Mucosa of rectum (tissue), 2 donors: ENCODE measurements around the gene TSEN54.

Experiments
- H3K27ac ChIP-seq, 2 donors: one replicate each; pipeline ENCODE4 v1.7.0; 2013; ENCODE audit warnings: inconsistent platforms in 2 of 2, low read depth in 2 of 2, low read length in 2 of 2
- H3K27me3 ChIP-seq, 2 donors: one replicate each; pipeline ENCODE4 v1.7.0; 2013; ENCODE audit warnings: low read length in 2 of 2; ENCODE audit not compliant: control insufficient read depth in 2 of 2, insufficient read depth in 2 of 2
- H3K36me3 ChIP-seq, 2 donors: one replicate each; pipeline ENCODE4 v1.7.0; 2013; ENCODE audit warnings: low read length in 2 of 2; ENCODE audit not compliant: control insufficient read depth in 2 of 2, insufficient read depth in 2 of 2
- H3K4me1 ChIP-seq, 2 donors: one replicate each; pipeline ENCODE4 v1.7.0; 2013; ENCODE audit warnings: low read length in 2 of 2, mild to moderate bottlenecking in 1 of 2; ENCODE audit not compliant: control insufficient read depth in 2 of 2, insufficient read depth in 2 of 2
- H3K4me3 ChIP-seq, 2 donors: one replicate each; pipeline ENCODE4 v1.7.0; 2013; ENCODE audit warnings: low read length in 2 of 2
- H3K9ac ChIP-seq, 2 donors: one replicate each; pipeline ENCODE4 v1.7.0; 2013; ENCODE audit warnings: low read length in 2 of 2, low read depth in 1 of 2, mild to moderate bottlenecking in 1 of 2
- H3K9me3 ChIP-seq, 2 donors: one replicate each; pipeline ENCODE4 v1.7.0; 2013; ENCODE audit warnings: low read length in 2 of 2; ENCODE audit not compliant: control insufficient read depth in 2 of 2
- donor health status: healthy.
- donor health status: Normal muscosa, but diverticular disease.

Gene TSEN54

DNA sequence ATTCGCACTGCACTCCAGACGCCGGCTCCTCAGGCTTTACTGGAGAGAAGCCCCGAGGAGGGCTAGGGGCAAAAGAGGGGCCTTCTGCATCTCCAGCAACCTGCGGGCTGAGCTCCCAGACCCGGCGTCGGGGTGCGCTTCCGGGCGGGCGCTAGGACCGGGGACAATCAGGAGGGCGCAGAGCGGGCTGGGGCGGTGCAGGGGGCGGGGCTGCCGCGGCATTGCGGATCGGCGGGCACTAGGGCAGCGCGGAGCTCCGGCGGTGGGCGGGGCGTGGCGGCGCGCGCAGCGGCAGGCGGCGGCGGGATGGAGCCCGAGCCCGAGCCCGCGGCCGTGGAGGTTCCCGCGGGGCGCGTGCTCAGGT is at the start of gene TSEN54:
Gene TSEN54 (plus strand): TSS at position 274 of the 364 bp plus-strand sequence. CDS start 33 bp downstream, at position 307.
- Histone ChIP-seq H3K4me1 (peaks cover 29 to 37% of the 10 kb centered on the region in 2 donors), H3K9me3 (no peaks in the 10 kb centered on the region), H3K9ac (peak within 1 kb of the TSS; percentile 74 to 79), H3K36me3 (peaks cover 12% of the 10 kb centered on the region in 2 donors), H3K27me3 (no peaks in the 10 kb centered on the region), H3K27ac (peak within 1 kb of the TSS; percentile 75 to 91), H3K4me3 (peak within 1 kb of the TSS; percentile 72 to 87)

GRCh38 chr17:75468291-75468754 is 48.0 kb upstream of the TSEN54 start:
- H3K4me1 ChIP-seq: peaks cover 6 to 11% of the 10 kb centered on the region in 2 donors
- no peaks in the 10 kb centered on the region for H3K9me3 ChIP-seq
- H3K36me3 ChIP-seq: peaks cover 13 to 14% of the 10 kb centered on the region in 2 donors
- no peak overlapping the region for H3K4me3 ChIP-seq
- H3K9ac ChIP-seq: peak overlapping the region in 1 of 2 donors; percentile 37
- no peaks in the 10 kb centered on the region for H3K27me3 ChIP-seq
- peak overlapping the region; percentile 40 to 83 for H3K27ac ChIP-seq

- Histone ChIP-seq H3K4me3 (no peak overlapping the region), H3K27me3 (no peaks in the 10 kb centered on the region), H3K4me1 (peaks cover 6 to 11% of the 10 kb centered on the region in 2 donors), H3K9ac (peak overlapping the region; percentile 19 to 70), H3K9me3 (no peaks in the 10 kb centered on the region), H3K36me3 (peaks cover 13 to 17% of the 10 kb centered on the region in 2 donors), H3K27ac (peak overlapping the region; percentile 40 to 83)
Measured at GRCh38 chr17:75468779-75469373, 47.5 kb upstream of the TSEN54 start.

DNA sequence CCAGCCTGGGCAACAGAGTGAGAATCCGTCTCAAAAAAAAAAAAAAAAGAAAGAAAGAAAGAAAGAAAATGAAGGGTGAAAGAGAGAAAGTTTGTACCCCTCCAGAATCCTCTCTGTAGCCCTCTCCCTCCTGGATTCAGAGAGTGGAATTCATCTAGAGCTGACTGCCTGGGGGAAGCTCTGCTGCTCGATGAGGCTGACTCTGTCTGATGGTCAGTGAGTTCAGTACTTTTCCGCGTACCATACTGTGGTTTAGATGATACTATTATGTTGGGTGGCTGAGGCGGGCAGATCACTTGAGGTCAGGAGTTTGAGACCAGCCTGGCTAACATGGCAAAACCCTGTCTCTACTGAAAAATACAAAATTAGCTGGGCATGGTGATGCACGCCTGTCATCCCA is 45.1 kb upstream of the TSEN54 start:
- H3K36me3 ChIP-seq: peaks cover 11 to 18% of the 10 kb centered on the region in 2 donors
- H3K4me1 ChIP-seq: peaks cover 13 to 15% of the 10 kb centered on the region in 2 donors
- no peaks in the 10 kb centered on the region for H3K9me3 ChIP-seq
- no peak overlapping the region for H3K9ac ChIP-seq
- H3K4me3 ChIP-seq: no peak overlapping the region
- H3K27me3 ChIP-seq: no peaks in the 10 kb centered on the region
- H3K27ac ChIP-seq: no peak overlapping the region

GRCh38 chr17:75472119-75472518 is 44.2 kb upstream of the TSEN54 start:
- Histone ChIP-seq H3K27ac (no peak overlapping the region), H3K9me3 (no peaks in the 10 kb centered on the region), H3K9ac (no peak overlapping the region), H3K36me3 (peaks cover 11 to 18% of the 10 kb centered on the region in 2 donors), H3K27me3 (no peaks in the 10 kb centered on the region), H3K4me3 (no peak overlapping the region), H3K4me1 (peaks cover 20 to 21% of the 10 kb centered on the region in 2 donors)

DNA sequence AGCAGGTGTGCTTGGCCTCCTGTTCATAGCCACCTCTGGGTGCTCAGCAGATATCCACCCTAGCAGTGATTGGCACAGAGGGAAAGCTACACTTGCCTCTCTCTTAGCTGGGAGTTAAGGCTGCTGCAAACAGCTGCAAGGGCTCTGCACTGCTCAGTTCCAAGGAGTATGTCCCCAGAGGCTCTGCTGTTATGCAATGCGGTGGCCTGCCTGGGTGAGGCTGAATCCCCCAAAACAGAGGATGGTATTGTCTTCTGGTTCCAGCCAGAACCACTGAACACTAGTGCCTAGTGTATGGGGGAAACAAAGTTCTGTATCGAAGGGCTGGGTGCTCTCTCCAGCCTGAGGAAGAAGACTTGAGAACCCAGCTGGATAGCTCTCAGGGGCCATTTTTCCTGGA is 43.1 kb upstream of the TSEN54 start:
- no peaks in the 10 kb centered on the region for H3K27me3 ChIP-seq
- no peak overlapping the region for H3K27ac ChIP-seq
- H3K36me3 ChIP-seq: peaks cover 11 to 18% of the 10 kb centered on the region in 2 donors
- no peak overlapping the region for H3K9ac ChIP-seq
- no peak overlapping the region for H3K4me3 ChIP-seq
- no peaks in the 10 kb centered on the region for H3K9me3 ChIP-seq
- peaks cover 20 to 24% of the 10 kb centered on the region in 2 donors for H3K4me1 ChIP-seq

GRCh38 chr17:75474736-75475135 is 41.6 kb upstream of the TSEN54 start:
- Histone ChIP-seq H3K4me1 (peaks cover 11 to 21% of the 10 kb centered on the region in 2 donors), H3K9me3 (no peaks in the 10 kb centered on the region), H3K36me3 (peaks cover 19% of the 10 kb centered on the region in 2 donors), H3K4me3 (no peak overlapping the region), H3K9ac (no peak overlapping the region), H3K27ac (no peak overlapping the region), H3K27me3 (no peaks in the 10 kb centered on the region)

- Histone ChIP-seq H3K9me3 (no peaks in the 10 kb centered on the region), H3K9ac (no peak overlapping the region), H3K36me3 (peaks cover 19 to 22% of the 10 kb centered on the region in 2 donors), H3K4me1 (peaks cover 11 to 21% of the 10 kb centered on the region in 2 donors), H3K27ac (peak overlapping the region in 1 of 2 donors; percentile 32), H3K4me3 (no peak overlapping the region), H3K27me3 (no peaks in the 10 kb centered on the region)
Measured at GRCh38 chr17:75475144-75475835, 41.0 kb upstream of the TSEN54 start.

DNA sequence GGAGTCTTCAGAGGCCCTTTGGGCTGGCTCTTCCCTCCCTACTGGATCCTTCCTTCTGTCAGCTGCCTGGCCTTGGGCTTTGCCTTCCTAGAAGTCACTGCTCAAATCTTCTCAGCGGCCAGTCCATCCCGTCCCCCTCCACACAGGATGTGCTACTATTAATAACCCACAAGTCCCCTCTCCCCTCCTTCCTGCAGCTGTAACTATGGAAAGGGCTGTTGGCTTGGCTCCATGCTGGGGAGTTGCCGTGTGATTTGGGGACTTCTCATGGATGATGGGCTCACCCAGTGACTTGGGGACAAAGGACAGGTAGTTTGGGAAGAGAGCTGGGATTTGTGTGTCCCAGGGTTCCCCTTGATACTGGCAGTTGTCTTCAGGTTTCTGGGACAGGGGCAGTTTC is 40.5 kb upstream of the TSEN54 start:
- Histone ChIP-seq H3K4me3 (no peak overlapping the region), H3K4me1 (peaks cover 11 to 21% of the 10 kb centered on the region in 2 donors), H3K36me3 (peaks cover 19 to 25% of the 10 kb centered on the region in 2 donors), H3K27ac (peak overlapping the region; percentile 8 to 58), H3K27me3 (no peaks in the 10 kb centered on the region), H3K9me3 (no peaks in the 10 kb centered on the region), H3K9ac (peak overlapping the region in 1 of 2 donors; percentile 24)

- Histone ChIP-seq H3K36me3 (peaks cover 19 to 25% of the 10 kb centered on the region in 2 donors), H3K27ac (peak overlapping the region; percentile 8 to 58), H3K9me3 (no peaks in the 10 kb centered on the region), H3K9ac (peak overlapping the region in 1 of 2 donors; percentile 24), H3K4me3 (no peak overlapping the region), H3K27me3 (no peaks in the 10 kb centered on the region), H3K4me1 (peaks cover 12 to 21% of the 10 kb centered on the region in 2 donors)
Measured at GRCh38 chr17:75476271-75476671, 40.1 kb upstream of the TSEN54 start.
